ENCODE results near the gene PITPNM3.

PITPNM3 gene

GRCh38 chr17:6572972-6573370, 16.6 kb upstream of the PITPNM3 start:
- H3K27ac ChIP-seq, result no peak overlapping the region
- TF ChIP-seq POLR2AphosphoS5 (IDR thresholded peaks at IDR 0.05; ENCODE audit: borderline replicate concordance, low read depth, low read length) (no peak), EZH2 (IDR thresholded peaks at IDR 0.05) (no peak), FOXP2 (optimal IDR thresholded peaks at IDR 0.05; ENCODE audit: control extremely low read depth, extremely low read length, insufficient read depth) (no peak)
- DNase-seq (ENCODE audit: low read depth, low spot score), result no peak

DNA sequence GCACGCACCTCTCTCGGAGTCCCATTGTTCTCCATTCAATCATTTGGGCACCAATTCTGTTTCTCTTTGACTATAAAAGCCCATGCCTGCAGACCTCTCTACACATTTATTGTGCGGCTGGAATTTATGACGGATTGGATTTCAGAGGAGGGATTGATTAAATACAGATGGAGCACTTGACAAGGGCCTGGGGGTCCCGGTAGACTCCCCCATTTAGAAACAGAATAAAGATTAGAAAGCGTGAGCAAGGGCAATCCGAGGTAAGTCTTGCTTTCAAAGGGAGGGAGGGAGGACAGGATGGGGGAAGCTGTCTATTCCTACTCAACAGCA, 15.1 kb upstream of the PITPNM3 start:
- H3K36me3 ChIP-seq (ENCODE audit: insufficient read depth, low read length), result no peaks in the 10 kb centered on the region
- no peak for DNase-seq (ENCODE audit: low read depth, low spot score)
- TF ChIP-seq POLR2AphosphoS5 (IDR thresholded peaks at IDR 0.05; ENCODE audit: borderline replicate concordance, low read depth, low read length) (no peak), EZH2 (IDR thresholded peaks at IDR 0.05) (no peak), FOXP2 (optimal IDR thresholded peaks at IDR 0.05; ENCODE audit: control extremely low read depth, extremely low read length, insufficient read depth) (no peak)
- no peak overlapping the region for H3K27ac ChIP-seq
- H3K9me3 ChIP-seq (ENCODE audit: low read depth, low read length), result no peaks in the 10 kb centered on the region
- H3K4me3 ChIP-seq, result no peak overlapping the region
- no peak overlapping the region for H3K9ac ChIP-seq (ENCODE audit: insufficient read length)

More at GRCh38 chr17:6572972-6573370, 16.6 kb upstream of the PITPNM3 start:
- Histone ChIP-seq H3K9ac (ENCODE audit: insufficient read length) (no peak overlapping the region), H3K36me3 (ENCODE audit: insufficient read depth, low read length) (peaks cover 6% of the 10 kb centered on the region; the same call in 1 of the 2 replicates), H3K9me3 (ENCODE audit: low read depth, low read length) (no peaks in the 10 kb centered on the region), H3K4me3 (no peak overlapping the region)

- no peak overlapping the region for H3K9ac ChIP-seq (ENCODE audit: insufficient read length)
- H3K36me3 ChIP-seq (ENCODE audit: insufficient read depth, low read length), result no peaks in the 10 kb centered on the region
- no peaks in the 10 kb centered on the region for H3K9me3 ChIP-seq (ENCODE audit: low read depth, low read length)
- no peak overlapping the region for H3K27ac ChIP-seq
- H3K4me3 ChIP-seq, result no peak overlapping the region
- no peak for DNase-seq (ENCODE audit: low read depth, low spot score)
- TF ChIP-seq POLR2AphosphoS5 (IDR thresholded peaks at IDR 0.05; ENCODE audit: borderline replicate concordance, low read depth, low read length) (no peak), EZH2 (IDR thresholded peaks at IDR 0.05) (no peak), FOXP2 (optimal IDR thresholded peaks at IDR 0.05; ENCODE audit: control extremely low read depth, extremely low read length, insufficient read depth) (no peak)
Measured at GRCh38 chr17:6570731-6571451, 14.5 kb upstream of the PITPNM3 start.

DNA sequence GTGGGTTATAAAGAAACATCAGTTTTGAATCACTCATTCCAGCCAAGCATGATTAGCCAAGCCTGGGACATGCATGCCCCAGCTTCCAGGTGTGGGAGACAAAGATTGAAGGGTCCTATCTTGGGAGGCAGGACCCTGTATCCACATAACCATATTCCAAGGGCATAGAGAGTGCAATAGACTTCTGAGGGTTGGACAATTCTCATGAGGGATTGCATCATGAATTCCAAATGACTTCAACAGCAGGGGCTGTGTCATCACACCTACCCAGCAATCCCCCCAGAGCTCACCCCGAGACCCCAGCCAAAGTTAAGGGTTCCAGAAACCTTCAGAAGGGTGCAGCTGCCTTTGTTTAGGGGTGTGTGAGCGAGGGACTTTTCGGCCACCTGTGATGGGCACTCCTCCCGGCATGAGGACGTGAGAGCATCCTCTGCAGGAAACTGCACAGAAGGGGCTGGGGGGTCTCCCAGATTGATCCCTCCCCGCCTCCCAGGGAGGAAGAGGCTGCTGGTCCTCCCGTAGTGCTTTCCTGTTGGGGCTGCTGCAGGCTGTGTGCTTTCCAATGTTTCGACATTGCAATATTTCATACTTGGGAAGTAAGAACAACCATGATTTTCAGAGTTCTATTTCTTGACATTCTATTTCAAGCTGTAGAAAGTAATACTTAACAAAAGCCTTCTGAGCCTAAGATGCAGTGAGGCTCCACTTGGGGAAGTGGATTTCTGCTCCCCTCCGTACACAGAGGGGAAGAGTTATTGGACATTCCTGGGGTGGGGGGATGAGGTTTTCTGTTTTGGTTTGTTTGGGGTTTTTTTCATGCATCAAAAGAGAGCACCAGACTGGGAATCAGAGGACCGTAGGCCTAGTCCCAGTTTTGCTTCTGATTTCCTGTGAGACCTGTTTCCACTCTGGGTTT, 13.3 kb upstream of the PITPNM3 start:
- Histone ChIP-seq H3K27ac (peak overlapping the region; percentile 57; the same call in 1 of the 2 replicates), H3K9me3 (ENCODE audit: low read depth, low read length) (no peaks in the 10 kb centered on the region), H3K4me3 (no peak overlapping the region), H3K36me3 (ENCODE audit: insufficient read depth, low read length) (no peaks in the 10 kb centered on the region), H3K9ac (ENCODE audit: insufficient read length) (no peak overlapping the region)
- TF ChIP-seq POLR2AphosphoS5 (IDR thresholded peaks at IDR 0.05; ENCODE audit: borderline replicate concordance, low read depth, low read length), result no peak
- TF ChIP-seq FOXP2 (optimal IDR thresholded peaks at IDR 0.05; ENCODE audit: control extremely low read depth, extremely low read length, insufficient read depth), result no peak
- TF ChIP-seq EZH2 (IDR thresholded peaks at IDR 0.05), result no peak
- no peak for DNase-seq (ENCODE audit: low read depth, low spot score)

DNA sequence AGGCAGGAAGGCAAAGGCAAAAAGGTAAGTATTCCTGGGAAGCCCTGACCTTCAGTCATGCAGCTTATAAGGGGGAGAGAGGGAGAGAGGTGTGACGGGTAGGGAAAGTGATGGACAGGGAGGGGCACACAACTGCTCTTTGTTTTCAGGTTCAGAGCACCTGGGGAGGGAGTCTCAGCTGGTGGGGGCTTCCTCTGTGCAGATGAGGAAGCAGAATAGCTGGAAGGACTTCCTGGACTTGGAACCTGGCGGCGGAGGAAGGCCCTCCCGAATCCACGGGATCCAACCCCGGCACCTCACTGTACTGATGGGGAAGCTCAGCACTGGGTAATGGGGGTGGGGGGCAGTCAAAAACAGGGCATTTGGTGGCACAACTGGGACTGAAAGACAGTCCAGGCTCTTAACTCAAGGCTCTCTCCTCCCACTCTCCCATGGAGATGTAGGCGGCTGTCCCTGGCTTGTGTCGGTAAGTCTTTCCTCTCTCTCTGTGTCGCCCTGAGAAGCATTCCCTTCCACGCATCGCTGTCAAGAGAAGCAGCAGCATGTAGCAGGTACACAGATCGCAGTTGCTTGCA, 11.9 kb upstream of the PITPNM3 start:
- H3K4me3 ChIP-seq, result no peak overlapping the region
- no peaks in the 10 kb centered on the region for H3K9me3 ChIP-seq (ENCODE audit: low read depth, low read length)
- no peak for TF ChIP-seq EZH2 (IDR thresholded peaks at IDR 0.05)
- no peak for TF ChIP-seq POLR2AphosphoS5 (IDR thresholded peaks at IDR 0.05; ENCODE audit: borderline replicate concordance, low read depth, low read length)
- no peak overlapping the region for H3K9ac ChIP-seq (ENCODE audit: insufficient read length)
- peak overlapping the region; percentile 25; the same call in 1 of the 2 replicates for H3K27ac ChIP-seq
- no peaks in the 10 kb centered on the region for H3K36me3 ChIP-seq (ENCODE audit: insufficient read depth, low read length)
- DNase-seq (ENCODE audit: low read depth, low spot score), result no peak

- peak overlapping the region; percentile 81 for H3K27ac ChIP-seq
- peak overlapping the region; percentile 23; the same call in 1 of the 2 replicates for H3K4me3 ChIP-seq
- H3K9me3 ChIP-seq (ENCODE audit: low read depth, low read length), result no peaks in the 10 kb centered on the region
- TF ChIP-seq EZH2 (IDR thresholded peaks at IDR 0.05) (no peak), POLR2AphosphoS5 (IDR thresholded peaks at IDR 0.05; ENCODE audit: borderline replicate concordance, low read depth, low read length) (no peak), FOXP2 (optimal IDR thresholded peaks at IDR 0.05; ENCODE audit: control extremely low read depth, extremely low read length, insufficient read depth) (no peak)
- H3K36me3 ChIP-seq (ENCODE audit: insufficient read depth, low read length), result no peaks in the 10 kb centered on the region
- H3K9ac ChIP-seq (ENCODE audit: insufficient read length), result peak overlapping the region; percentile 35
- no peak for DNase-seq (ENCODE audit: low read depth, low spot score)
Measured at GRCh38 chr17:6567528-6568183, 11.3 kb upstream of the PITPNM3 start.

DNA sequence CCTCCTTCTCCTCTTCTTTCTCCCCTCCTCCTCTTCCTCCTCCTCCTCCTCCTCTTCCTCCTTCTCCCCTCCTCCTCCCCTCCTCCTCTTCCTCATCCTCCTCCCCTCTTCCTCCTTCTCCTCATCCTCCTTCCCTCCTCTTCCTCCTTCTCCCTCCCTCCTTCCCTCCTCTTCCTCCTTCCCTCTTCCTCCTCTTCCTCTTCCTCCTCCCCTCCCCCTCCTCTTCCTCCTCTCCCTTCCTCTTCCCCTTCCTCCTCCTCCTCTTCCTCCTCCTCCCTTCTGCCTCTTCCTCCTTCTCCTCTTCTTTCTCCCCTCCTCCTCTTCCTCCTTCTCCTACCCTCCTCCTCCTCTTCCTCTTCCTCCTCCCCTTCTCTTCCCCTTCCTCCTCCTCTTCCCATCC, 5.1 kb upstream of the PITPNM3 start:
- no peak overlapping the region for H3K9ac ChIP-seq (ENCODE audit: insufficient read length)
- H3K36me3 ChIP-seq (ENCODE audit: insufficient read depth, low read length), result no peaks in the 10 kb centered on the region
- H3K4me3 ChIP-seq, result no peak overlapping the region
- H3K9me3 ChIP-seq (ENCODE audit: low read depth, low read length), result no peaks in the 10 kb centered on the region
- TF ChIP-seq POLR2AphosphoS5 (IDR thresholded peaks at IDR 0.05; ENCODE audit: borderline replicate concordance, low read depth, low read length) (no peak), FOXP2 (optimal IDR thresholded peaks at IDR 0.05; ENCODE audit: control extremely low read depth, extremely low read length, insufficient read depth) (no peak), EZH2 (IDR thresholded peaks at IDR 0.05) (no peak)
- DNase-seq (ENCODE audit: low read depth, low spot score), result no peak
- no peak overlapping the region for H3K27ac ChIP-seq

DNA sequence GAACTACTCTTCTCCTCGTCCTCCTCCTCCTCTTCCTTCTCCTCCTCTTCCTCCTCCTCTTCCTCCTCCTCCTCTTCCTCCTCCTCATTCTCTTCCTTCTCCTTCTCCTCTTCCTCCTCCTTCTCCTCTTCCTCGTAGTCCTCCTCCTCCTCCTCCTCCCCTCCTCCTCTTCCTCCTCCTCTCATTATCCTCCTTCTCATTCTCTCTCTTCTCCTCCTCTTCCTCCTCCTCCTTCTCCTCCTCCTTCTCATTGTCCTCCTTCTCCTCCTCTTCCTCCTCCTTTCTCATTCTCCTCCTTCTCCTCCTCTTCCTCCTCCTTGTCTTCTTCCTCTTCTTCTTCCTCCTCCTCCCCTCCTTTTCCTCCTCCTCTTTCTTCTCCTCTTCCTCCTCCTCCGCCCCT, 4.1 kb upstream of the PITPNM3 start:
- Histone ChIP-seq H3K9ac (ENCODE audit: insufficient read length) (no peak overlapping the region), H3K4me3 (no peak overlapping the region), H3K36me3 (ENCODE audit: insufficient read depth, low read length) (no peaks in the 10 kb centered on the region), H3K27ac (no peak overlapping the region), H3K9me3 (ENCODE audit: low read depth, low read length) (no peaks in the 10 kb centered on the region)
- DNase-seq (ENCODE audit: low read depth, low spot score), result no peak
- TF ChIP-seq EZH2 (IDR thresholded peaks at IDR 0.05) (no peak), FOXP2 (optimal IDR thresholded peaks at IDR 0.05; ENCODE audit: control extremely low read depth, extremely low read length, insufficient read depth) (no peak), POLR2AphosphoS5 (IDR thresholded peaks at IDR 0.05; ENCODE audit: borderline replicate concordance, low read depth, low read length) (no peak)
